Neural cell (in vitro differentiated cells): ENCODE results near the gene TMEM183A.

Source experiments
- CTCF ChIP-seq: fragments of 450-650 bp; IDR thresholded peaks from 2 replicates; pipeline ENCODE4 v1.5.1; 2014; ENCODE audit warnings: antibody characterized with exemption, mild to moderate bottlenecking, moderate library complexity; ENCODE audit not compliant: poor library complexity, severe bottlenecking
- EZH2 ChIP-seq: fragments of 200-600, 300-800 bp; shearing (Covaris generic), sonication (generic); IDR thresholded peaks from 2 replicates; pipeline ENCODE4 v1.6.1; 2014; ENCODE audit warnings: antibody characterized with exemption, low read length, borderline replicate concordance, mild to moderate bottlenecking; ENCODE audit not compliant: insufficient read depth, poor library complexity, severe bottlenecking
- MXI1 ChIP-seq: fragments of 450-650 bp; conservative IDR thresholded peaks from 2 replicates; pipeline ENCODE4 v1.6.1; 2014; ENCODE audit warnings: antibody characterized with exemption, mild to moderate bottlenecking; ENCODE audit not compliant: poor library complexity, severe bottlenecking

GRCh38 chr1:203066965-203067364 lies 59.8 kb downstream of the TMEM183A start:
- no peak for TF ChIP-seq MXI1
- TF ChIP-seq CTCF = no peak
- no peak for TF ChIP-seq EZH2
